ENCODE measurements around the gene ITGAL.

Gene ITGAL

DNA sequence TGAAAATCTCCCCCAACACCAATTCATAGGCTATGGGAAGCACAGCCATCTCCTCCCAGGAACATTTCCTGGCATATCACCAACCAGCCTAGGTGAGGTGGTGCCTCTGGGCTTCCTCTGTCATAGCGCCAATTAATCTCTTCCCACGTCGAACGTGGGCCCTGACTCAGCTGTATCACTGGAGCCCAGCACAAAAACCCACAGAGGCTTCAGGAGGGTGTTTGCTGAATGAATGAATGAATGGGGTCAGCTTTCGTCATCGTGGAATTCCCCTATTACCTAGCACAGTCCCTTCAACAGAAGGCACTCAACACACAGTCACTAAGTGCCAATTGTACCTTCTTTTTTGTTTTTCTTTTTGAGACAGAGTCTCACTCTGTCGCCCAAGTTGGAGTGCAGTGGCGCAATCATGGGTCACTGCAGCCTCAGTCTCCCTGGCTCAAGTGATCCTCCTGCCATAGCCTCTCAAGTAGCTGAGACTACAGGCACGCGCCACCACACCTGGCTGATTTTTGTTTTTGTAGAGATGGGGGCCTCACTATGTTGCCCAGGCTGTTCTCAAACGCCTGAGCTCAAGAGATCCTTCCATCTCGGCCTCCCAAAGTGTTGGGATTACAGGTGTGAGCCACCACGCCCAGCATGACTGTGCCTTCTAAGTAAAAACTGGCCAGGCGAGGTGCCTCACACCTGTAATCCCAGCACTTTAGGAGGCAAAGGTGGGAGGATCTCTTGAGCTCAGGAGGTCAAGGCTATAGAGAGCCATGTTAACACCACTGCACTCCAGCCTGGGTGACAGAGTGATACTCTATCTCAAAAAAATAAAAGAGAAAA, 94.8 kb downstream of the ITGAL start:
- DNase-seq (ENCODE audit: low read depth) = no peak
- TF ChIP-seq, protein P1, sequence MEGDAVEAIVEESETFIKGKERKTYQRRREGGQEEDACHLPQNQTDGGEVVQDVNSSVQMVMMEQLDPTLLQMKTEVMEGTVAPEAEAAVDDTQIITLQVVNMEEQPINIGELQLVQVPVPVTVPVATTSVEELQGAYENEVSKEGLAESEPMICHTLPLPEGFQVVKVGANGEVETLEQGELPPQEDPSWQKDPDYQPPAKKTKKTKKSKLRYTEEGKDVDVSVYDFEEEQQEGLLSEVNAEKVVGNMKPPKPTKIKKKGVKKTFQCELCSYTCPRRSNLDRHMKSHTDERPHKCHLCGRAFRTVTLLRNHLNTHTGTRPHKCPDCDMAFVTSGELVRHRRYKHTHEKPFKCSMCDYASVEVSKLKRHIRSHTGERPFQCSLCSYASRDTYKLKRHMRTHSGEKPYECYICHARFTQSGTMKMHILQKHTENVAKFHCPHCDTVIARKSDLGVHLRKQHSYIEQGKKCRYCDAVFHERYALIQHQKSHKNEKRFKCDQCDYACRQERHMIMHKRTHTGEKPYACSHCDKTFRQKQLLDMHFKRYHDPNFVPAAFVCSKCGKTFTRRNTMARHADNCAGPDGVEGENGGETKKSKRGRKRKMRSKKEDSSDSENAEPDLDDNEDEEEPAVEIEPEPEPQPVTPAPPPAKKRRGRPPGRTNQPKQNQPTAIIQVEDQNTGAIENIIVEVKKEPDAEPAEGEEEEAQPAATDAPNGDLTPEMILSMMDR (conservative IDR thresholded peaks at IDR 0.05; ENCODE audit: low read depth, low read length) = no peak
- H3K4me3 ChIP-seq (ENCODE audit: low read depth, low read length) = no peak overlapping the region

DNA sequence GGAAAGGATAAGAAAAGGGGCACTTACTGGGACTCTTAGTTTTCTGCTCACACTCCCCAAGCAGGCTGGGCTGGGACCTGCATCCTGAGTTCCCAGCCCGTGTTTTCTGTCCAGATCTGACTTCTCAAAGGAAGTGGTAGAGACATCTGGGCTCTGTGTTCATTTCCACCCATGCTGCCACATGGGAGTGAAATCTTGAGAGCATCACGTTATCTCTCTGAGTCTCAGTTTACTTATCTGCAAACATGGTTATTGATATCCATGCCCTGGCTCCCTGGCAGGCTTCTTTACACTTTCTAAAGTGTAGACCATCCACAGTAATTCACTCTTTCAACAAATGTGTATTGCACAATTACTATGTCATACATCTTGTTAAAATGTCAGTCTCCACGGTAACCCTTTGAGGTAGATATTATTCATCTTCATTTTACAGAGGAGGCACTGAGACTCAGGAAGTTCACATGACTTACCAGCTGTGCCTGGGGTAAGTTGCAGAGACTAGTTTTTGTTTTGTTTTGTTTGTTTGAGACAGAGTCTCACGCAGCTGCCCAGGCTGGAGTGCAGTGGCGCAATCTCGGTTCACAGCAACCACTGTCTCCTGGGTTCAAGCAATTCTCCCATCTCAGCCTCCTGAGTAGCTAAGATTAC, 95.6 kb downstream of the ITGAL start:
- TF ChIP-seq, protein P1 (conservative IDR thresholded peaks at IDR 0.05; ENCODE audit: low read depth, low read length) = no peak
- DNase-seq (ENCODE audit: low read depth) = peak; percentile 91
- no peak overlapping the region for H3K4me3 ChIP-seq (ENCODE audit: low read depth, low read length)

DNA sequence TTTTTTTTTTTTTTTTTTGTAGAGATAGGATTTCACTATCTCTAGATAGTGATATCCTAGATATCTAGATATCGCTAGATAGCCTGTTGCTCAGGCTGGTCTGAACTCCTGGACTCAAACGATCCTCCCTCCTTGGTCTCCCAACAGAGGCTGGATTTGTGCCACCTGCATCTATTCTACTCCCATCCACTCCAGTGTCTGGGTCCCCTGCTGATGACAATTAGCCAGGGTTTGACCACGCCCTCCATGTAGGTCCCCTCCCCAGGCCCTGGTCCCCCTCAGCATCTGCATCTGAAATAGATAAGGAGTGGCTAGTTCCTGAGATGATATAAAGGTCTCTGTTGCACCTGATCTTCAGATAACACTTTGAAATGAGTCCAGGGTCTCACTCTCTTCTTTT, 96.7 kb downstream of the ITGAL start:
- TF ChIP-seq, protein P1 (conservative IDR thresholded peaks at IDR 0.05; ENCODE audit: low read depth, low read length) = no peak
- DNase-seq (ENCODE audit: low read depth) = no peak
- H3K4me3 ChIP-seq (ENCODE audit: low read depth, low read length) = no peak overlapping the region

DNA sequence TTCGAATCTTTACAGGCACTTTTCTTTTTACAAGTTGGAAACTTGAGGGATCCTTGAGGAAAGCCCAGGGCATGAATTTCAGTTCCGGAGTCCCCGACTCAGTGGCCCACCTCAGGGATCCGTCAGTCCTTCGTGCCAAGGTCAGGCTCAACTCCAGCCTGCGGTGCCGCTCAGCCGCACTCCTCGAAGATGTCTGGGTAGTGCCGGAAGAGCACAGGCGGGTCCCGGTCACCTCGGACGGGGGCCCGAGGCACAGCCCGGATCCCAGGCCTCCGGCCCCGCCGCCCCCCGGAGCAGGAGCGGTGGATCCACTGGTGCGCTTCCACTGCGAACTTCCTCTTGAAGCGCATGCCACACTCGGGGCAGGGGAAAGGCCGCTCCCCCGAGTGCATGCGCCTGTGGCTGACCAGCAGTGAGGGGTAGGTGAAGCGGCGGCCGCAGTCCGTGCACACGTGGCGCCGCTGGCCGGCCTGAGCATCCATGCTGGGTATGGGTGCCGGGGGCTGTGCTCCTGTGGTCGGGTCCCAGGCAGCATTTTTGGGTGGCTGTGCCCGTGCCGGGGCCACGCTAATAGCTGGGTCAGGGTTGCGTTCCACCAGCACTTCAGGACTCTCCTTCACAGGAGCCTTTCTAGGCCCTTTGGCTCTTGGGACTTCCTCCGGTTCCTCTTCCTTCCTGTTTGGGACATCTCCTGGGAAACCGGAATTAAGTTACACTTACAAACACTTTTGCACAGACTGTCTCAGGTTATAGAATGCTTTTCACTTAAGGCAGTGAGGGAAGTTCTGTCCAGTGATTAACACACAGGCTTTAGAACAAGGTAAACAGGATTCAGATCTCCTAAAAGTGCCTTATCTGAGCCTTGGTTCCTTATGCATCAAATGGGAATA, 97.4 kb downstream of the ITGAL start:
- TF ChIP-seq, protein P1 (conservative IDR thresholded peaks at IDR 0.05; ENCODE audit: low read depth, low read length) = no peak
- H3K4me3 ChIP-seq (ENCODE audit: low read depth, low read length) = peak overlapping the region; percentile 71
- DNase-seq (ENCODE audit: low read depth) = no peak

DNA sequence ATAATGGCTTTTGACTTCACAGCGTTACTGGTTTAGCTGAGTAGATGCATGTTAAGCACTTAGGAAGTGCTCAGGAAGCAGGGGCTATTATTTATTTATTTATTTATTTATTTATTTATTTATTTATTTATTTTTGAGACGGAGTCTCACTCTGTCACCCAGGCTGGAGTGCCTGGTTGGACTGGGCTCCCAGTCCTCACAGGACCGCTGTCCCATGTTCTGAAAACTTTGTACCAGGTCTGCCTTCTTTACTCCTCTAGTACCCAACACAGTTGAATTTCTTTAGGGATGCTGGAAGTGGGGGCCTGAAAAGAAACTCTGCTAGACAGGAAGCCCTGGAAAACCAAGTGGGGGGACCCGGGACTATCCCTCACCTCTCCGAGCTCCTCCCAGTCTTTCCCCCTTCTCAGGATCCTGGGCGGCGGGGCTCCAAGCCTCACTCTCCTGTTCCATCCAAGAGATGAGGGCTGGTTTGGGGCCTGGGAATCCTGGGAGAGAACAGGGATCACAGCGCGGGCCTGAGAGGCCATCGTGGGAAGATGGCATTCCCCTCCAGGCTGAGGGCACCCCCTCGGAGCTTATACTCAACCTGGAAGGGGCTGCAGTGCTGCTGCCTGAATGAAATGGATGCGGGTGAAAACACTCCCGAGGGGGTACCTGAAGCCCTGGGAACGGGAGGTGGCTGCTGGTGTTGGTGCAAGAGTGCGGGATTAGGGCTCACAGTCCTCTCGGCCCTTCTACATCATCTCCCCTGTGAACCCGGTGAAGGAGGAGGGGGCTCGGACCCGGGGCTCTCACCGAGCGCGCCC, 98.3 kb downstream of the ITGAL start:
- peak; percentile 43 for DNase-seq (ENCODE audit: low read depth)
- TF ChIP-seq, protein P1 (conservative IDR thresholded peaks at IDR 0.05; ENCODE audit: low read depth, low read length) = no peak
- peak overlapping the region; percentile 71 for H3K4me3 ChIP-seq (ENCODE audit: low read depth, low read length)
